H1 (cell line): ENCODE results near the gene TRIM9. TPM values are rescaled to one million over a fixed set of nuclear protein-coding genes. Genes with fewer than 3 reads are reported as not detected.

Experiments used
- CTCF ChIA-PET: fragments of 300-600 bp; sonication (Branson Sonifier 250); formaldehyde crosslinking; loops from one replicate; lab custom pipeline; 2021; ENCODE audit not compliant: partially characterized antibody; lab: Charles Lee
- POLR2A ChIA-PET: fragments of 300-600 bp; sonication (Branson Sonifier 250); formaldehyde crosslinking; loops from one replicate; lab custom pipeline; 2021; ENCODE audit warnings: inconsistent platforms; ENCODE audit not compliant: partially characterized antibody; lab: Charles Lee
- DNase-seq, 2 experiments: peaks; one replicate each; pipeline versions ENCODE4 v3.0.0 to v3.0.0-alpha.2; 2010 to 2022; ENCODE audit warnings: low spot score in 2 of 2, low read depth in 1 of 2, mixed read lengths in 1 of 2
- FAIRE-seq: peaks from 2 replicates; lab custom pipeline; 2011; peaks lifted over from hg19 to GRCh38; lab: Jason Lieb, UNC
- H2AFZ ChIP-seq: 2 replicates; pipeline ENCODE4 v1.8.1; 2012; ENCODE audit warnings: low read length, inconsistent platforms
- H2AK5ac ChIP-seq: 2 replicates; pipeline ENCODE4 v1.6.1; 2013; ENCODE audit warnings: low read depth, low read length
- H2BK120ac ChIP-seq: replicated peaks from 2 replicates; pipeline ENCODE3; 2013; ENCODE audit warnings: low read depth, low read length, inconsistent platforms
- H2BK12ac ChIP-seq: 2 replicates; pipeline ENCODE4 v1.6.1; 2013; ENCODE audit warnings: low read depth, low read length
- H2BK15ac ChIP-seq: 2 replicates; pipeline ENCODE4 v1.6.1; 2013; ENCODE audit warnings: low read length
- H2BK20ac ChIP-seq: 2 replicates; pipeline ENCODE4 v1.6.1; 2013; ENCODE audit warnings: low read length
- H2BK5ac ChIP-seq: 2 replicates; pipeline ENCODE4 v1.6.1; 2013; ENCODE audit warnings: low read depth, low read length
- H3K14ac ChIP-seq: 2 replicates; pipeline ENCODE4 v1.6.1; 2013; ENCODE audit warnings: inconsistent platforms; ENCODE audit not compliant: insufficient read length
- H3K18ac ChIP-seq: 2 replicates; pipeline ENCODE4 v1.6.1; 2013; ENCODE audit warnings: low read length; ENCODE audit errors: extremely low read depth
- H3K23ac ChIP-seq: 2 replicates; pipeline ENCODE4 v1.6.1; 2013; ENCODE audit warnings: inconsistent platforms; ENCODE audit not compliant: insufficient read length
- H3K23me2 ChIP-seq: 2 replicates; pipeline ENCODE4 v1.6.1; 2013; ENCODE audit warnings: low read depth, low read length
- H3K27ac ChIP-seq: 2 replicates; pipeline ENCODE4 v1.6.1; 2011; ENCODE audit warnings: low read depth, low read length, inconsistent platforms
- H3K27me3 ChIP-seq, 4 experiments: replicated peaks in 1 of 4; 1 replicate in 1 of 4; 2 replicates in 3 of 4; pipeline versions ENCODE4 v1.6.1 to v1.8.1; 2011 to 2013; ENCODE audit warnings: low read length in 3 of 4, mild to moderate bottlenecking in 3 of 4, inconsistent platforms in 2 of 4, mixed read lengths in 2 of 4, moderate library complexity in 1 of 4; ENCODE audit not compliant: control insufficient read depth in 3 of 4, insufficient read depth in 3 of 4; ENCODE audit errors: extremely low read depth in 1 of 4
- H3K36me3 ChIP-seq, 4 experiments: 2 replicates each; pipeline versions ENCODE4 v1.6.1 to v1.8.1; 2011 to 2013; ENCODE audit warnings: mild to moderate bottlenecking in 4 of 4, low read length in 3 of 4, moderate library complexity in 2 of 4, control low read depth in 1 of 4, inconsistent platforms in 1 of 4; ENCODE audit not compliant: insufficient read depth in 4 of 4, control insufficient read depth in 2 of 4
- H3K4ac ChIP-seq: replicated peaks from 2 replicates; pipeline ENCODE3; 2013; ENCODE audit warnings: low read length, low read depth, mixed read lengths, inconsistent platforms; ENCODE audit not compliant: insufficient read length
- H3K4me1 ChIP-seq, 4 experiments: replicated peaks in 1 of 4; 1 replicate in 1 of 4; 2 replicates in 3 of 4; pipeline versions ENCODE4 v1.6.1 to v1.8.1; 2011 to 2013; ENCODE audit warnings: low read length in 3 of 4, inconsistent platforms in 2 of 4, mixed read lengths in 1 of 4; ENCODE audit not compliant: insufficient read depth in 4 of 4, control insufficient read depth in 3 of 4
- H3K4me2 ChIP-seq, 2 experiments: 2 replicates each; pipeline versions ENCODE4 v1.6.1 to v1.8.1; 2011 to 2013; ENCODE audit warnings: low read depth in 2 of 2, low read length in 2 of 2, control low read depth in 1 of 2, inconsistent platforms in 1 of 2, mild to moderate bottlenecking in 1 of 2; ENCODE audit not compliant: insufficient read depth in 1 of 2
- H3K4me3 ChIP-seq, 4 experiments: fragments of 200-600, 300-600 bp in 1 of 4; sonication (generic), shearing (Covaris generic), sonication (Bioruptor Twin) in 1 of 4; 2 replicates each; pipeline versions ENCODE4 v1.5.1 to v1.8.1; 2011 to 2016; ENCODE audit warnings: low read length in 4 of 4, low read depth in 3 of 4, control low read depth in 2 of 4, inconsistent platforms in 2 of 4, mild to moderate bottlenecking in 2 of 4, mixed read lengths in 1 of 4, moderate library complexity in 1 of 4; ENCODE audit not compliant: insufficient read depth in 2 of 4; ENCODE audit errors: extremely low read depth in 1 of 4
- H3K56ac ChIP-seq: replicated peaks from 2 replicates; pipeline ENCODE3; 2013; ENCODE audit warnings: low read depth, mild to moderate bottlenecking, mixed read lengths, low read length, inconsistent platforms; ENCODE audit not compliant: insufficient read length
- H3K79me1 ChIP-seq: 2 replicates; pipeline ENCODE4 v1.6.1; 2013; ENCODE audit warnings: low read depth, low read length, control low read depth
- H3K79me2 ChIP-seq, 2 experiments: 2 replicates each; pipeline versions ENCODE4 v1.6.1 to v1.8.1; 2012 to 2013; ENCODE audit warnings: low read length in 2 of 2, mild to moderate bottlenecking in 2 of 2, inconsistent platforms in 1 of 2; ENCODE audit not compliant: insufficient read depth in 2 of 2, control insufficient read depth in 1 of 2
- H3K9ac ChIP-seq, 4 experiments: replicated peaks in 1 of 4; 1 replicate in 1 of 4; 2 replicates in 3 of 4; pipeline versions ENCODE4 v1.6.1 to v1.8.1; 2011 to 2013; ENCODE audit warnings: low read depth in 3 of 4, low read length in 3 of 4, control low read depth in 2 of 4, mild to moderate bottlenecking in 2 of 4, moderate library complexity in 2 of 4, inconsistent platforms in 1 of 4; ENCODE audit errors: extremely low read depth in 1 of 4
- H3K9me3 ChIP-seq, 2 experiments: 2 replicates each; pipeline versions ENCODE4 v1.6.1 to v1.8.1; 2012 to 2013; ENCODE audit warnings: mild to moderate bottlenecking in 2 of 2, moderate library complexity in 2 of 2, control low read depth in 1 of 2, inconsistent platforms in 1 of 2, low read depth in 1 of 2, low read length in 1 of 2, mixed read lengths in 1 of 2; ENCODE audit not compliant: insufficient read depth in 2 of 2
- H4K20me1 ChIP-seq, 2 experiments: replicated peaks in 1 of 2; 2 replicates each; pipeline versions ENCODE3 to v1.8.1; 2011 to 2013; ENCODE audit warnings: inconsistent platforms in 2 of 2, low read length in 2 of 2, mild to moderate bottlenecking in 1 of 2; ENCODE audit not compliant: insufficient read depth in 2 of 2, control insufficient read depth in 1 of 2
- H4K5ac ChIP-seq: 2 replicates; pipeline ENCODE4 v1.6.1; 2013; ENCODE audit warnings: low read length, low read depth, mixed read lengths, inconsistent platforms; ENCODE audit not compliant: insufficient read length
- H4K8ac ChIP-seq: 2 replicates; pipeline ENCODE4 v1.8.0; 2013; ENCODE audit warnings: mild to moderate bottlenecking, moderate library complexity, low read length, inconsistent platforms; ENCODE audit not compliant: insufficient read depth; ENCODE audit errors: extremely low read depth
- H4K91ac ChIP-seq: replicated peaks from 2 replicates; pipeline ENCODE3; 2013; ENCODE audit warnings: low read length, mixed read lengths, inconsistent platforms; ENCODE audit not compliant: insufficient read length
- WGBS, 2 experiments: shearing (Covaris generic) in 1 of 2; methylation state at CpG; one replicate each; pipeline versions ENCODE4 v1.1.6 to v1.1.7; 2013 to 2015; ENCODE audit warnings: low lambda C conversion rate in 2 of 2, mixed read lengths in 2 of 2, inconsistent platforms in 1 of 2, low coverage in 1 of 2, missing lambda C conversion rate in 1 of 2; ENCODE audit not compliant: insufficient replicate concordance in 2 of 2, insufficient coverage in 1 of 2, insufficient read length in 1 of 2; ENCODE audit errors: extremely low coverage in 1 of 2, missing lambda C conversion rate in 1 of 2; 5-methylcytosine and 5-hydroxymethylcytosine counted together
- polyA plus RNA-seq, 7 experiments: library from polyadenylated mRNA; depleted of rRNA in 3 of 7; stranded (reverse) in 5 of 7; unstranded in 2 of 7; fragments of >200 nt in 5 of 7; fragments of 200-250 nt in 2 of 7; gene quantifications; 1 replicate in 5 of 7; 2 replicates in 1 of 7; 4 replicates in 1 of 7; pipeline versions ENCODE4 v1.2.1 to v1.2.3, GENCODE V29; 2011 to 2013; ENCODE audit warnings: missing spikeins in 2 of 7, mixed read lengths in 2 of 7
- total RNA-seq: library from RNA; stranded (reverse); fragmentation: NEBNext Ultra II Directional; extraction: Animal tissue kit (Norgen Biotek cat#: 25700); gene quantifications from 2 replicates; pipeline ENCODE4 v1.2.1, GENCODE V29; 2021

TRIM9 gene
- total and polyA plus RNA-seq, 2 of the 8 experiments (the other 6 are each of a cell fraction or from before 2014, with no cell fraction given) = 2.7 to 5.4 TPM

DNA sequence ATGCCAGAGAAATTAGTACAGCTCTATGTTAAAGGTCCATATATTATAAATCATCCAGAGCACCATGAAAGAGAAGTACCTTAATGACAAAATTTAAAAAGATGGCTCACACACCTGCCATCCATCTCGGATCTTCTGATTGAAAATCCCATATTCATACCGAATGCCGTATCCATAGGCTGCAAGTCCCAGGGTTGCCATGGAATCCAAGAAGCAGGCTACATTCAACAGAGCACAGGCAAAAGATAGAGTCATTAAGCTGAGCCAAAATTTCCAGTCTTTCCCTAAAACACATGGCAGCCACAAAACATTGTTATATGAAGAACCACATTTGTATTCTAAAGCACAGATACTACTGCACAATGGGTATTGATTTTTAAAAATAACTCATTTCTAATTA, 163.3 kb downstream of the TRIM9 start:
- DNase-seq (no peak), FAIRE-seq (no peak)
- H3K9ac ChIP-seq = no peak overlapping the region
- no peak overlapping the region for H2BK20ac ChIP-seq
- H4K8ac ChIP-seq = no peak overlapping the region
- H3K4me3 ChIP-seq = no peak overlapping the region
- no peak overlapping the region for H3K27ac ChIP-seq
- H3K23me2 ChIP-seq = no peaks in the 10 kb centered on the region
- CTCF ChIA-PET = no interaction called here
- no peak overlapping the region for H3K14ac ChIP-seq
- H3K27me3 ChIP-seq = no peaks in the 10 kb centered on the region
- no peak overlapping the region for H3K4me2 ChIP-seq
- no peak overlapping the region for H2BK5ac ChIP-seq
- H3K79me1 ChIP-seq = no peaks in the 10 kb centered on the region
- H3K4ac ChIP-seq = no peak overlapping the region
- H2BK15ac ChIP-seq = no peak overlapping the region
- H3K18ac ChIP-seq = no peak overlapping the region
- 86% methylated on average over 3 of the region's 3 CpGs; no CpG with 5 or more reads in 1 of the 2 experiments for WGBS, 2 experiments
- POLR2A ChIA-PET = no interaction called here
- H2AFZ ChIP-seq = no peak overlapping the region
- no peak overlapping the region for H2BK12ac ChIP-seq
- H4K5ac ChIP-seq = no peak overlapping the region
- no peak overlapping the region for H2AK5ac ChIP-seq
- no peaks in the 10 kb centered on the region for H4K20me1 ChIP-seq
- H3K23ac ChIP-seq = no peak overlapping the region
- no peak overlapping the region for H4K91ac ChIP-seq
- H3K4me1 ChIP-seq = no peaks in the 10 kb centered on the region
- no peaks in the 10 kb centered on the region for H3K9me3 ChIP-seq
- peaks cover 0 to 24% (median 13%) of the 10 kb centered on the region in 4 experiments; a peak in 7 of 8 replicates for H3K36me3 ChIP-seq
- no peak overlapping the region for H3K56ac ChIP-seq
- H2BK120ac ChIP-seq = no peak overlapping the region
- H3K79me2 ChIP-seq = no peaks in the 10 kb centered on the region
